ENCODE data around the gene PRSS2.
"Not testable (repeated sequence)": the region's sequence is repeated elsewhere in the genome, so short reads cannot be mapped to it uniquely, and the experiment has no call there.

The PRSS2 gene

DNA sequence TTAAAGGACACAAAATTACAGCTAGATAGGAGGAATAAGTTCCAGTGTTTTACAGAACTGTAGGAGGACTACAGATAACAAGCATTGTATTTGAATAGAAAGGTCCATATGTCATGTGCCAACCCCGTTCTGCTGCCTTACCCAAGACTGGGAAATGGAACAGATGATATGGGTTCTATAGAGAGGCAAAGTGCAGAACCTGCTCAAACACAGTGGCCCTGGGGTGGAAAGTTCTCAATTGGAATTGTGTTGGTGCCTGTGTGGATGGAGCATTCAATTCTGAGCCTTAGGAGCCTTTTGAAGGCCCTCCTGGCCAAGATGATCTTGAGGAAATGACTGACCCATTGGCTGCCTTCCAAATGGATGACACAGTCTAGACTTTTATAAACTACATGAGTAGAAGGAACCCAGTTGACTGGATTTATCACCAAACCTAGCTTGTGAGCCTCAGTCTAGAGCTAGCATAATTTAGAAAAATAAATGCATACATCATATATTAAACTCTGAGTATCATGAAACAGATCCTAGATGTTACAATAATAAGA, 25.6 kb upstream of the PRSS2 start:
- DNase-seq (ENCODE audit: insufficient read length, low spot score), result no peak
- no peak for FAIRE-seq
- TF ChIP-seq, protein P1, sequence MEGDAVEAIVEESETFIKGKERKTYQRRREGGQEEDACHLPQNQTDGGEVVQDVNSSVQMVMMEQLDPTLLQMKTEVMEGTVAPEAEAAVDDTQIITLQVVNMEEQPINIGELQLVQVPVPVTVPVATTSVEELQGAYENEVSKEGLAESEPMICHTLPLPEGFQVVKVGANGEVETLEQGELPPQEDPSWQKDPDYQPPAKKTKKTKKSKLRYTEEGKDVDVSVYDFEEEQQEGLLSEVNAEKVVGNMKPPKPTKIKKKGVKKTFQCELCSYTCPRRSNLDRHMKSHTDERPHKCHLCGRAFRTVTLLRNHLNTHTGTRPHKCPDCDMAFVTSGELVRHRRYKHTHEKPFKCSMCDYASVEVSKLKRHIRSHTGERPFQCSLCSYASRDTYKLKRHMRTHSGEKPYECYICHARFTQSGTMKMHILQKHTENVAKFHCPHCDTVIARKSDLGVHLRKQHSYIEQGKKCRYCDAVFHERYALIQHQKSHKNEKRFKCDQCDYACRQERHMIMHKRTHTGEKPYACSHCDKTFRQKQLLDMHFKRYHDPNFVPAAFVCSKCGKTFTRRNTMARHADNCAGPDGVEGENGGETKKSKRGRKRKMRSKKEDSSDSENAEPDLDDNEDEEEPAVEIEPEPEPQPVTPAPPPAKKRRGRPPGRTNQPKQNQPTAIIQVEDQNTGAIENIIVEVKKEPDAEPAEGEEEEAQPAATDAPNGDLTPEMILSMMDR (IDR thresholded peaks at IDR 0.05; ENCODE audit: insufficient read depth, missing control alignments), result no peak

DNA sequence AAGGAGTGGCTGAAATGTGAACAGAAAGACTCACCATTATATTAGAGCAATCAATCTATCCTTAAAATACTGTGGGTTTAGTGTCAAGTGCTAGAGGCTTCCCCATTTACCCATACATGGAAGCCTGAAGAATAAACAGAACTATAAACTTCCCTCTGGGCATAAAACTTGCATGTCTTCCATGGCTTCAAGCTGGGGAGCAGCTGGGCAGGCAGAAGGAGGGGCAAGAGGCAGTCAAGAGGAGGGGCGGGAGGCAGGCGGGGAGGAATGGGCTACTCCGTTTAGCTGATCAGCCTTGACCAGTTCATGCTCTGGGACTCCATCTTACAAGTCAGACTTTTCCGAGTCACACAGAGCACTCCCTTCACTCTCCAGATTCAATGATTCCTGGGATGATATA, 25.0 kb upstream of the PRSS2 start:
- no peak for FAIRE-seq
- DNase-seq (ENCODE audit: insufficient read length, low spot score), result no peak
- TF ChIP-seq, protein P1 (IDR thresholded peaks at IDR 0.05; ENCODE audit: insufficient read depth, missing control alignments), result no peak

DNA sequence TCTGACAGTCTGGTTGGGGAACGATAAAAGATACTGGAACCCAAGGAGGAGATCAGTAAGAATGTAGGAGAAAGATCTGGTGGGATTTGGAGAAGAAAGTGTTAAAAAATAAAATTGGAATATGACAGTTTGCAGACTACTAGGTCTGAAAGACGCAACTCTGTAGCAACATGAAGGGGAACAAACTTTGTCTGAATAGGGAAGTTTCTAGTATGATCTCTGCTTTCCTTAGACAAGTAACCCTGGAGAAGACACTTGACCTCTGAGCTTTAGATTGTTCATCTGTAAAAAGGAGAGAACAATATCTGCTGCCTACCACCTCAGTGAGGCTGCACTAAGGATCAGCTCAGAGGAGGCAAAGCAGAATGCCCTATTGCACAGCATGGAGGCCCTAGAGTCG, 24.5 kb upstream of the PRSS2 start:
- TF ChIP-seq, protein P1 (IDR thresholded peaks at IDR 0.05; ENCODE audit: insufficient read depth, missing control alignments), result no peak
- FAIRE-seq (no peak), DNase-seq (ENCODE audit: insufficient read length, low spot score) (no peak)

DNA sequence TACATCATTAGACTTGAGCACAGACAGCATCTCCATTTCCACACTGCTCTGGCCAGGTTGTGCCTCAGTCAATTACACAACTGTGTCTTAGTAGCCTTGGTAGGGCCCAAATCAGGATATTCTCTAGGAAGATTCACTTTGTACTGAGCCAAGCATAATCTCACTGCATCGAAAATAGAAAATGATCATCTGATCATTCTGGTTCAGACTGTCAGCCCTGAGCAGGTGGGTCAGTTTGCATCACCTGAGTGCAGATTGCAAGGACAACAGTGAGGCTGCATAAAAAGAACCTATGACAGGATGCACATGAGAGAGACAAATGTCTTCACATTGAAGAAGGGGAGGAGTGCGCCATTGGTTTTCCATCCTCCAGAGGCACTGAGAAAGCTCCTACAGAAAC, 22.4 kb upstream of the PRSS2 start:
- FAIRE-seq; DNase-seq (ENCODE audit: insufficient read length, low spot score): not testable (repeated sequence)

DNA sequence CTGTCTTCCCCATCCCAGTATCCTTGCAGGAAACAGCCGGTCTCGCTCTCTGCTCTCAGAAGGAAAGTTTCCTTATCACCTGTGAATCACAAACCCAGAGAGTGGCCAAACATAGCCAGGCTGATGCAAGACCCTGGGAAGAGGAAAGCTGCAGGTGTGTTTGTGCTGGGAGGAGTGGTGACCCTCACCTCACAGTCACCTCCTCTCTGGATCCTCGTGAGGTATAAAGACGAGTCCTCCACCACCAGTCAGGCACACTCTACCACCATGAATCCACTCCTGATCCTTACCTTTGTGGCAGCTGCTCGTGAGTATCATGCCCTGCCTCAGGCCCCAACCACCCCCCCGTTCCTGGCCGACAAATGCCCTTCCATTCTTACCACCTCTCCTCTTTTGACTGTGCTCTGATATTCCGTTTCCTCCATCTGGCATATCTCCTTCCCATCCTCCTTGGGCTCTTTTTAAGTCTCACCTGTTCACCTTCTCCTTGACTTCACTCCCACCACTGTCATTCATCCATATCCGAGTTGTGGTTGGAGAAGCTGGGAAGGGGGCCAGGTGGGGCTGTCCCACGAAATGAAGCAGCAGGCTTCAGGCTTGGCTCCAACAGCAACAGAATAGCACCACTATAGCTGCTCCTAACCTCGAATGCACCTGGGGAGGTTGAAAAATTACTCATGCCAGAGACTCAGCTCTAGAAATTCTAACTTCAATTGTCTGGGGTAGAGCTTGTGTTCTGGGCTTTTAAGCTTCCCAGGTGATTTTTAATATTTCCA, 21.4 kb upstream of the PRSS2 start, which contains the start of gene PRSS1:
Gene PRSS1 (plus strand): TSS at position 255 of the 776 bp plus-strand sequence. CDS start 13 bp downstream, at position 268.
- TF ChIP-seq, protein P1 (IDR thresholded peaks at IDR 0.05; ENCODE audit: insufficient read depth, missing control alignments), result no peak
- no peak for DNase-seq (ENCODE audit: insufficient read length, low spot score)
- no peak for FAIRE-seq

DNA sequence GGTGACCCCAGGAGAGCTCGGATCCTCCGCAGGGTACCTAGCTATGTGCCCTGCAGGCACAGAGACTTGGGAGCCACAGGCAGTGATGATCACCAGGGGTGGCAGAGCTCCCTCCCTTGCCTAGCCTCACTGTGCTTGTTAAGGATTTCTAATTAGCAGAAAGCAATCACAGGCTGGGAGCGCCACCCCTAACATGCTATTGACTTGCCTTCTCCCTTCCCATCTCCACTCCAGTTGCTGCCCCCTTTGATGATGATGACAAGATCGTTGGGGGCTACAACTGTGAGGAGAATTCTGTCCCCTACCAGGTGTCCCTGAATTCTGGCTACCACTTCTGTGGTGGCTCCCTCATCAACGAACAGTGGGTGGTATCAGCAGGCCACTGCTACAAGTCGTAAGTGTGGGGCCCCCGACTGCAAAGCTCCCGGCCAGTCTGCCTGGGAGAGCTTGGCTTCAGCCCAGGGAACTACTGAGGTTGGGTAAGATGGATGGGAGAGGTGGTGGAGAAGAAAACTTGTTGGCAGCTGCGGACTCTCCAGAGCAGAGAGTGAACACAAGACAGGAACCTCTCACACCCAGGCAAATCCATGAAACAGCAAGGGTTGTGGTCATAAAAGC, 20.3 kb upstream of the PRSS2 start:
- TF ChIP-seq, protein P1 (IDR thresholded peaks at IDR 0.05; ENCODE audit: insufficient read depth, missing control alignments), result no peak
- DNase-seq (ENCODE audit: insufficient read length, low spot score), result no peak

DNA sequence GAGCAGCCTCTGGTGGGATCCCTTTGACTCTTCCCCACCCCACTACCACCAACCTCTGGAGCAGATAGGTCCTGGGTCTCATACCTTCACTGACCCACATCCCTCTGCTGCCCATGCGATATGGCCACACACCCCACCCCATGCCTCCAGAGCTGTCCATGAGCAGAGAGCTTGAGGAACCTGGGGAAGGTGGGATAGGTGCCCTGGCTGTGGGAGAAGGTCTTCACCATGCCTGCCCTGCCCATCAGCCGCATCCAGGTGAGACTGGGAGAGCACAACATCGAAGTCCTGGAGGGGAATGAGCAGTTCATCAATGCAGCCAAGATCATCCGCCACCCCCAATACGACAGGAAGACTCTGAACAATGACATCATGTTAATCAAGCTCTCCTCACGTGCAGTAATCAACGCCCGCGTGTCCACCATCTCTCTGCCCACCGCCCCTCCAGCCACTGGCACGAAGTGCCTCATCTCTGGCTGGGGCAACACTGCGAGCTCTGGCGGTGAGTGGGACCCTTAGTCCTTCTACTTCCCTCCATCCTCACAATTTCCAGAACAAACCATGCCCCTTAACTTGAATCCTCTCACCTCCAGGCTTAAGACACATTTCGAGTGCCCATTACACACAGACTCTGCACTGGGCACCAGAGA, 19.1 kb upstream of the PRSS2 start:
- FAIRE-seq; DNase-seq (ENCODE audit: insufficient read length, low spot score): not testable (repeated sequence)

More for the DNA sequence above, 20.3 kb upstream of the PRSS2 start:
- FAIRE-seq, result no peak
